IPS DF 19.7 (cell line): Measurements from ENCODE around the gene UBXN11.

ENCODE experiments used
- DNase-seq: peaks from one replicate; pipeline ENCODE4 v3.0.0-alpha.2; 2013; ENCODE audit warnings: low read depth, low spot score

UBXN11 gene

DNA sequence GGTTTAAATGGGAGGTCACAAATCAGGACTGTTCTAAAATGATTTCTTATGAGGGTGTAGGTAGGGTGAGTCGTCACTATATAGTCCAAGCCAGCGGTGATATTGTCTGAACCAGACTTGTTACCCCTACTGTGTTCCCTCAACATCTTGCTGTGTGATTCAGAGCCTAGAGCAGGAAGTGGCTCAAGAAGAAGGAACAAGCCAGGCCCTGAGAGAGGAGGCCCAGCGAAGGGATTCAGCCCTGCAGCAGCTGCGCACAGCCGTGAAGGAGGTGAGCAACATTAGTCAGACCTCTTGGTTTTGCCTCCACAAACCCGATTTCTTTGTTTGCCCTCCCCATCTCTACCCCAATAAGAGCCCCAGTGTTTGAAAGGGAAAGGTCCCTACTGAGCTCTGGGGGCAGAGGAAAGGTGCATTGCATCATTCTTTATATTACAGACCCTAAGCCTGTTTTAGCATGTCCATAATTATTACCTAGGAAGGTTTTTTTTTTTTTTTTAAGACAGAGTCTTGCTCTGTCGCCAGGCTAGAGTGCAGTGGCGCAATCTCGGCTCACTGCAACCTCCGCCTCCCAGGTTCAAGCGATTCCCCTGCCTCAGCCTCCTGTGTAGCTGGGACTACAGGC is 31.5 kb downstream of the UBXN11 start:
- no peak for DNase-seq

DNA sequence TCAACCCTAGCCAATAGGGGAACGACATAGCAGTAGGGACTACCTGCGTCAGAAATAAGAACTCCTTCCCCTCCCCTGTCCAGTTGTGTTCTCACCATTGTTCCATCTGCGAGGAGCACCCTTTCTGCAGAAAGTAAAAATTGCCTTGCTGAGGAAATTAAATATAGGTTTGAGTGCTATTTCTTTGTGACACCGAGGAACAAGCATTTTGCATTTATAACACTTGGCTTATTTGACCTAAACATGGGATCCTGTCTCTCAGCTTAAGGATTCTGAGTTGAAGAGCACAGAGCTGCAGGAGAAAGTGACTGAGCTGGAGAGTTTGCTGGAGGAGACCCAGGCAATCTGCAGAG is 37.3 kb downstream of the UBXN11 start:
- no peak for DNase-seq

DNA sequence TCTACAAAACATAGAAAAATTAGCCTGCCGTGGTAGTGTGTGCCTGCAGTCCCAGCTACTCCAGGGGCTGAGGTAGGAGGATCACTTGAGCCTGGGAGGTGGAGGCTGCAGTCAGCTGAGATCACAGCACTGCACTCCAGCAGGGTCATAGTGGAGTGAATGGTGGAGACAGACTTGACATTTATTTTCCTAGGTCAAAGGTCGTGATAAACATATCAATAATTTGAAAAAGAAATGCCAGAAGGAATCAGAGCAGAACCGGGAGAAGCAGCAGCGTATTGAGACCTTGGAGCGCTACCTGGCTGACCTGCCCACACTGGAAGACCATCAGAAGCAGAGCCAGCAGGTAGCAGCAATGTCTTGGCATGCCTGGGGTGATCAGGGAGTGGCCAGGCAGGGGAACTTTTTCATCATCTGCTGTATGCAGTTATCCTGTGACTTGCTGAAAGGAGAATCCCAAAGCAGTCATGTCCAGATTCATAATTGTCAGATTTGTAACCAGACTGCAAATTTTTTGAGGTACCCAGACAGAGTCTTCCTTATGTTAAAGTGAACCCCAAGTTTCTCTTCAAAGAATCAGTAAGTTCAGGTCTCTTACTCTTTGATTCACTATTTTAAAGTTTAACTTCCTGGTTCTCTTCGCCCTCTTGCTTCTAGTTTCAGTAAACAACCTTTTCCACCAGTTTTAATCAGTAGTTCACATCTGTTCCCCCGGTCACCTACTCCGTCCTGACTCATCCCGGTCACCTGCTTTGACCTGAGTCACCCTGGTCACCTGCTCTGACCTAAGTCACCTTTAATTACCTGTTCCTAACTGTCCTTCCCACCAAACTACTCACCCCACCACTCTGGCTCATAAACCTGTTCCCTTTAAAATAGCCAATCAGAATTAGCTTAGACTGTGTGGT is 37.9 kb downstream of the UBXN11 start:
- no peak for DNase-seq

DNA sequence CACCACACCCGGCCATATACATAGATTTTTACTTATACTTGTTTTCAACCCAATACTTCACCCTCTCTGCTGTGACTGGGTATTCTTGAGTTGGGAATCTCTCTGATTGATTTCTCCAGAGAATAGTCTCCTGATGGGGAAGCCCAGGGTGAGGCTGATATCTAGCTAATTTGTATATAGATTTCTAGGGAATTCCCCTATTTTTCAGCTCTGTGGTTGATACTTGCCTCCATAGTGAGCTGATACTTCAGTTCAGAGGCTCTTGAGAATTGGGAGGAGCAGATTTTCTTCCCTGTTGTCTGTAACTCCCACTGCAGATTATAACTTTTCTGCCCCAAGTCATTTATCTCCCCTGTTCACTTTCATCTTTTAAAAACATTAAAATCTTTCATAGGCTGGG is 41.0 kb downstream of the UBXN11 start:
- DNase-seq, result no peak

DNA sequence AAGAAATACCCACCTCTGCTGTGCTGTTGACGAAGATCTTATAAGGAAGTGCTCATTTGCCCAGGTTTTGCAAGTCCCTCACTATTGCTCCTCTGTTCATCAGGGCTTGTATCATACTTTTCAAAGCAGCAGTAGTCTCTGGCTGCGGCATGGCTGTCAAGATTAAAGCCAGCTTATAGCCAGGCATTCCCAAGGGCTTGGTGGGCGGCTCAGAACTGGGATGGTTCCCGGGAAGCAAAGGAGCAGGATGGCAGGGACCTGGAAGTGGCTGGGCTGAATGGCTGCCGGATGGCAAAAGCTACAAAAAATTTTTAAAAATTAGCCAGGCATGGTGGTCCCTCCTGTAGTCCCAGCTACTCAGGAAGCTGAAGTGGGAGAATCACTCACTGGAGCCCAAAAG is 43.2 kb downstream of the UBXN11 start:
- DNase-seq, result no peak

DNA sequence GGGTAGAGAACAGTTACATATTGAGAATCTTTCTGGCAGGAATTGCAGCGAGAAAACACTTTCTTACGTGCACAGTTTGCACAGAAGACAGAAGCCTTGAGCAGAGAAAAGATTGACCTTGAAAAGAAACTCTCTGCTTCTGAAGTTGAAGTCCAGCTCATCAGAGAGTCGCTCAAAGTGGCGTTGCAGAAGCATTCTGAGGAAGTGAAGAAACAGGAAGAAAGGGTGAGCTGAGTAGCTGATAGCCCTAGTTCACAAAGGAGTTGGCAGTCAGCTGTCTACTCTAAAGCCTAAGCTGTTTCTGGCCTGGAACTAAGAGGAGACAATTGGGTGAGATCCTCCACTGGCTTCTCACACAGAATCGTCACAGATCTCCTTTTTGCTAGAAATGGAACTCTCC is 46.9 kb downstream of the UBXN11 start:
- no peak for DNase-seq

DNA sequence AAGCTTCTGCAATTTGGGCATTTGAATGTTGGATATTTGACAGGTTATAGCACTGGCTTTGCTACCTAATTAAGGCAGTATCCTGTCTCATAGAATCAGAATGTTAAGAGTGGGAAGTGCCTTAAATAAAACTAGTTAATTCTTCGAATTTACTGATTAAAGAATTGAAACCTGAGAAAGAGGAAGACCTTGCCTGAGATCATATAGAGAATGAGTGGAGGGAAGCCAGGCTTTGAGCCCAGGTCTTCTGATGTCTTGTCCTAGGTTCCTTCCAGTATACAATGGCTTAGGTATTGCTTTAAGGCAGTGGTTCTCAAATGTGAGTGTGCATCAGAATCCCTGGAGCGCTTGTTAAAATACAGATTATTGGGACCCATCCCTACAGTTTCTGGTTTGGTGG is 47.4 kb downstream of the UBXN11 start:
- no peak for DNase-seq

DNA sequence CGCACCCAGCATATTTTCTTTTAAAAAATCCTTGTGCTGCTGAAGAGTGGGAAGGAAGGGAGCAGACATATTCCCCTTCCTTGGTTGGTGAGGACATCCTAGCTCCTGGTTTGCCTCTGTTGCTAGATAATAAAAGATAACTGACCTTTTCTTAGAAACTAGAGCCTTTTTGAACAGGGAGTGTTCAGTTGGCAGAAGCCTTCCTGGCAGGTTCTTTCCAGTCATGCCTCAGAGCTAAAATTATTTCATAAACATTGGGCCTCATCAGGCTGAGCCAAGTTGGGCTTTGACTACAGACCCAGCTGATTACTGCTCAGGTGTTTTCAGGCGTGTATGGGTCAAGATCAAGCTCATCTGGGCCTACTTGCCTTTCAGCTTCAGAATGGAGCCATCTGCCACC is 49.2 kb downstream of the UBXN11 start:
- no peak for DNase-seq

- DNase-seq, result no peak
Observed at GRCh38 chr1:26254404-26254803, 52.0 kb downstream of the UBXN11 start.

DNA sequence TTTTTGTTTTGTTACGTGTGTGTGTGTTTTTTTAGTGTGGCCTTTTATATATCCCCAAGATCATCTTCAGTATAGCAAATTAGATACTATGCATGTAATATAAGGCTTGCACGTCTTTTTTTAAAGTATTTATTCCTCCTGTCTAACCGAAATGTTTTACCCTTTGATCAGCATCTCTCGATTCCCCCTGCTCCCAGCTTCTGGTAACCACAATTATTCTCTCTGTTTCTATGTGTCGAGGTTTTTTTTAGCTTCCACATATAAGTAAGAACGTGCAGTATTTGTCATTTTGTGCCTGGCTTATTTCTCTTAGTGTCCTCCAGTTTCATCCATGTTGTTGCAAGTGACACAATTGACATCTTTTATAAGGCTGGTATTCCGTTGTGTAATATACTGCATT is 53.7 kb downstream of the UBXN11 start:
- no peak for DNase-seq

- DNase-seq, result no peak
Observed at GRCh38 chr1:26239936-26240335, 66.5 kb downstream of the UBXN11 start.

DNA sequence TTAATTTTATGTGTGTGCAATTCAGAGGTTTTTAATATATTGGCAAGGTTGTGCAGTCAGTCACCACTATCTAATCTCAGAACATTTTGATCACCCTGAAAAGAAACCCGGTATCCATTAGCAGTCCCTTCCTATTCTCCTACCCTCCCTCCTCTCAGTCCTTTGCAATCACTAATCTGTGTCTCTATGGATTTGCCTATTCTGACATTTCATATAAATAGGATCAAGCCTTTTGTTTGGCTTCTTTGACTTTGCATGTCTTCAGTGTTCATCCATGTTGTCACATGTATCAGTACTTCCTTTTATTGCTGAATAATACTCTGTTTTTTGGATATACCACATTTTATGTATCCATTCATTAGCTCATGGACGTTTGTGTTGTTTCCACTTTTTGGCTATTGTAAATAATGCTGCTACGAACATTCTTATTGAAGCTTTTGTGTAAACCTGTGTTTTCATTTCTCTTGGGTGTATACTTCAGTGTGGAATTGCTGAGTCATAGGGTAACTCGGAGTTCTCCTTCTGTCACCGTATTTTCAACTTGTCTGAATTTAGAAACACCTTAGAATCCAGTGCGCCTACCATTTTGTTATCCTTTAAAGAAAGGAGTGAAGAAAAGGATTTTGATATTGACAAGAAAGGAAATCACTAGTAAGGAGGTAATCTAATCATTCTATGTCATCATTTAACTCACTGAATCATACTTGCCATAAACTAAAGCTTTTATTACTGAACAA is 69.0 kb downstream of the UBXN11 start:
- no peak for DNase-seq

GRCh38 chr1:26234644-26235370 is 71.6 kb downstream of the UBXN11 start:
- DNase-seq, result no peak

GRCh38 chr1:26233903-26234643 is 72.4 kb downstream of the UBXN11 start, which contains the start of gene CEP85:
Gene CEP85, plus strand, starts transcription at chr1:26234200. Its CDS starts 5,584 bp downstream, at chr1:26239784.
- DNase-seq, result peak; percentile 90
